IPS-18a (cell line): Measurements from ENCODE around the gene PMVK.

Experiments
- H3K27ac ChIP-seq: one replicate; pipeline ENCODE4 v1.5.1; 2013; ENCODE audit warnings: low read length
- H3K27me3 ChIP-seq: one replicate; pipeline ENCODE4 v1.6.1; 2013; ENCODE audit warnings: mild to moderate bottlenecking, low read length; ENCODE audit not compliant: control insufficient read depth, insufficient read depth
- H3K36me3 ChIP-seq: one replicate; pipeline ENCODE4 v1.6.1; 2013; ENCODE audit warnings: low read depth, low read length; ENCODE audit not compliant: control insufficient read depth
- H3K4me1 ChIP-seq: one replicate; pipeline ENCODE4 v1.6.1; 2013; ENCODE audit warnings: low read depth, low read length; ENCODE audit not compliant: control insufficient read depth
- H3K4me3 ChIP-seq: one replicate; pipeline ENCODE4 v1.5.1; 2013; ENCODE audit warnings: low read length
- H3K9ac ChIP-seq: one replicate; pipeline ENCODE4 v1.6.1; 2013; ENCODE audit warnings: mild to moderate bottlenecking, low read length, moderate library complexity
- H3K9me3 ChIP-seq: one replicate; pipeline ENCODE4 v1.6.1; 2013; ENCODE audit warnings: low read depth, low read length; ENCODE audit not compliant: control insufficient read depth

PMVK gene

GRCh38 chr1:154972517-154973343 lies 36.2 kb upstream of the PMVK start:
- Histone ChIP-seq H3K9ac (peak overlapping the region; percentile 91), H3K4me3 (peak overlapping the region; percentile 90), H3K36me3 (peaks cover 2% of the 10 kb centered on the region), H3K9me3 (no peaks in the 10 kb centered on the region), H3K27me3 (no peaks in the 10 kb centered on the region), H3K4me1 (peaks cover 27% of the 10 kb centered on the region), H3K27ac (peak overlapping the region; percentile 93)

DNA sequence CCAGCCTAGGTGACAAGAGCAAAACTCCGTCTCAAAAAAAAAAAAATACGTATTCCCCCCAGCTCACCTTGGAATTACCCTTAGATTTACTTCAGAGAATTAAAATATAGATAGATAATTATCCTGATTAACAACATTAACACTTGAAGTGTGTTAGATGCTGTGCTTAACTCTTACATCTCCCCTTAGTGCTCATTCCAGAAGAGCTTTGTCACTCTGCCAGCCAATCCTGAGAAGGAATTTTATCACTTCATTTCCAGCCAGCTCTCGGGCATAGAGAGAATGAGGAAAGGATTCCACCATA lies 35.6 kb upstream of the PMVK start:
- Histone ChIP-seq H3K4me1 (peaks cover 27% of the 10 kb centered on the region), H3K4me3 (peak overlapping the region; percentile 90)

DNA sequence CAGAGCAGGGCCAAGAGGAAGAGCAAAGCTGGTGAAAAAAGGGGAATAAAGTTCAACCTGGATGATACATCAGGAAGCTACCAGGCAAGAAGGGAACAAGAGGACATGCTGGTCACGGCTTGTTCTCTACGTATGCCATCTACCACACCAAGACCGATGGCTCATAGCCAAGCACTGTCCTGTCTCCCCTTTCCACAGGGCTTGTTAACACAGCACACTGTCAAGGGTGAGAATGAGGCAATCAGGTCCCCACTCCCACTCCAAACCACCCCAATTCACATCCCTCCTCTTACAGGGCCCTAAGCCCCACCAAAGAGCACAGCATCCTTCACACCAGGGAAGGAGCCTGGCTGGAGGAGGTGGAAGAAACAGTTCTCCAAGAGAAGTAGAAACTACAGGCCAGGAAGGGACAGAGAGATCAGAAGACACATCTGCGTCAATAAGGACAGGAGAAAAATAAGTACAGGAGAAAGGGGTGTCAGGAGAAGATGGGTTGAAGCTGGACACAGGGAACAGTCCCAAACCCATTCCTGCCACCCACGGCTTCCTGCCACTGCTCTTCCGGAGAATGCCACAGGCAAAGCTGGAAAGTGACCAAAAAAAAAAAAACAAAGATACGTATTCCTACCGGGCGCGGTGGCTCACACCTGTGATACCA lies 35.0 kb upstream of the PMVK start:
- H3K4me3 ChIP-seq = peak overlapping the region; percentile 90

More for the DNA sequence above, 35.6 kb upstream of the PMVK start:
- Histone ChIP-seq H3K27ac (peak overlapping the region; percentile 80), H3K36me3 (peaks cover 4% of the 10 kb centered on the region), H3K27me3 (no peaks in the 10 kb centered on the region), H3K9ac (peak overlapping the region; percentile 91), H3K9me3 (no peaks in the 10 kb centered on the region)

GRCh38 chr1:154970631-154971340 lies 34.3 kb upstream of the PMVK start, which contains the start of gene SHC1:
TSS of gene SHC1 (minus strand) at chr1:154970747. CDS start at chr1:154970526, 221 bp downstream.
- no peaks in the 10 kb centered on the region for H3K9me3 ChIP-seq
- peak within 1 kb of the TSS; percentile 90 for H3K4me3 ChIP-seq
- peak within 1 kb of the TSS; percentile 82 for H3K27ac ChIP-seq
- no peaks in the 10 kb centered on the region for H3K27me3 ChIP-seq
- H3K36me3 ChIP-seq = peaks cover 17% of the 10 kb centered on the region
- H3K9ac ChIP-seq = peak within 1 kb of the TSS; percentile 59
- peaks cover 15% of the 10 kb centered on the region for H3K4me1 ChIP-seq

More for the DNA sequence above, 35.0 kb upstream of the PMVK start:
- Histone ChIP-seq H3K4me1 (peaks cover 22% of the 10 kb centered on the region), H3K9me3 (no peaks in the 10 kb centered on the region), H3K27ac (peak overlapping the region; percentile 82), H3K36me3 (peaks cover 11% of the 10 kb centered on the region), H3K9ac (peak overlapping the region; percentile 59), H3K27me3 (no peaks in the 10 kb centered on the region)

DNA sequence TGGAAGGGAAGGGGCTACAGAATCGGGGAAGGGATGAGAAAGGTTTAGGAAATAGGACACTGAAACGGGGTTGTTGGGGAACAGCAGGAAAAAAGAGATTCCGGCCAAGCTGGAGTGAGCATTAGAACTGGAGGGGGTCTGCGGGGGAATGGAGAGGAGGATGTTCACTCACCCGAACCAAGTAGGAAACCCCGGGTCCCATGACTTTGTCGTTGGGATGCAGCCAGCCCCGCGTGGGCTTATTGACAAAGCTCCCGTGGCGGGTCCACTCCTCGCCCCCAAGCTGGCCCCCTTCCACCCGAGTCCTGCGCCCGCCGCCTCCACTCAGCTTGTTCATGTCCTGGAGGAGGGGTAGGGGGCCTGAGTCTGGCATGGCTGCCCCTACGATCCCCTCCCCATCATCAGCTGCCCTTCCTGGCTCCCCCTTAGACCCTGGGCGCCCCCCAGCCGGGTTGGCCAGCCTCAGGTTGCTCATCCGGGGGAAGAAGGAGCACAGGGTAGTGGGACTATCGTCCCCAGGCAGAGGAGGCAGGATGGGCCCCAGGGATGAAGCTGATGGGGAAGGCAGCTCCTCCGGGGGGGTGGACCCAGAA lies 33.4 kb upstream of the PMVK start:
- H3K27ac ChIP-seq = peak overlapping the region; percentile 42

DNA sequence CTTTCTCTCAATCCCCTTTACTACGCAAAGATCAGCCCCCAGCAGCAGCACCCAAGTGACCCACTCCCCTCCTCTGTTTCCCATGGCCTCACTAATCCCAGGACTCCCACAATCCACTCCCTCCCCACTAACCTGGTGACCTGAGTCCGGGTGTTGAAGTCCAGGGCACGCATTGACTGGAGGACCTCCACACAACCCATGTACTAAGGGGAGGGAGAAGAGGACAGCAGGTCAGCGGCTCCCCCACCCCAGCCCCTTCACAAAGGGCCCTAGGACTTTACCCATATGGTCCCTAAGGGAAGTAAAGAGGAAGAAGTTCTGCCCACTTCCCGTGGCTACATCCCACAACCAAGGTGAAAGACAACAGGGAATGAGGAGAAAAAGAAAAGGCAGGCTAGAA lies 32.7 kb upstream of the PMVK start:
- peaks cover 32% of the 10 kb centered on the region for H3K36me3 ChIP-seq
- no peaks in the 10 kb centered on the region for H3K27me3 ChIP-seq
- H3K9me3 ChIP-seq = no peaks in the 10 kb centered on the region
- peak overlapping the region; percentile 90 for H3K4me3 ChIP-seq
- no peak overlapping the region for H3K27ac ChIP-seq
- peaks cover 15% of the 10 kb centered on the region for H3K4me1 ChIP-seq
- peak overlapping the region; percentile 59 for H3K9ac ChIP-seq

More for the DNA sequence above, 33.4 kb upstream of the PMVK start:
- Histone ChIP-seq H3K4me1 (peaks cover 15% of the 10 kb centered on the region), H3K27me3 (no peaks in the 10 kb centered on the region), H3K9ac (peak overlapping the region; percentile 59), H3K4me3 (peak overlapping the region; percentile 90), H3K9me3 (no peaks in the 10 kb centered on the region), H3K36me3 (peaks cover 26% of the 10 kb centered on the region)

GRCh38 chr1:154968731-154969130 lies 32.2 kb upstream of the PMVK start:
- Histone ChIP-seq H3K36me3 (peaks cover 38% of the 10 kb centered on the region), H3K4me3 (peak overlapping the region; percentile 90), H3K27me3 (no peaks in the 10 kb centered on the region), H3K27ac (no peak overlapping the region), H3K9ac (peak overlapping the region; percentile 59), H3K4me1 (peaks cover 15% of the 10 kb centered on the region), H3K9me3 (no peaks in the 10 kb centered on the region)

GRCh38 chr1:154967331-154967950 lies 30.9 kb upstream of the PMVK start:
- no peaks in the 10 kb centered on the region for H3K27me3 ChIP-seq
- peaks cover 46% of the 10 kb centered on the region for H3K36me3 ChIP-seq
- peaks cover 11% of the 10 kb centered on the region for H3K4me1 ChIP-seq
- no peak overlapping the region for H3K9ac ChIP-seq
- H3K9me3 ChIP-seq = no peaks in the 10 kb centered on the region
- H3K4me3 ChIP-seq = no peak overlapping the region
- no peak overlapping the region for H3K27ac ChIP-seq

DNA sequence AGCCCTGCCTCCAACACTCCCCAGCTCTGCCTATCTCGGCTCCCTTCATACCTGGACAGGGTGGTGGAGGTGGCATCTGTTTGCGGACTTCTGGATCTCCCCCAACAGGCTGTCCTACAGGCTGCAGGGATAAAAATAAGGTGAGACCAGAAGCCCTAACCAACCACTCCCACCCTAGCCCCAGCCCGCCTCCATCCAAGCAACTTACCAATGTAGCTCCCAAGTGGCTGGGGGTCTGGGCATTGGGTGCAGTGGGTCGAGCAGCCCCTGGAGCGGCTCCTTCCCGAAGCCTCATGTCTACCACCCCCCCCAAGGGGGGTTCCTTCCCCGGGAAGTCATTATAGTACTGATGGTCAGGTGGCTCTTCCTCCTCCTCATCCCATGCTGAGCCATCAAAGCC lies 29.6 kb upstream of the PMVK start:
- Histone ChIP-seq H3K27ac (no peak overlapping the region), H3K36me3 (peaks cover 46% of the 10 kb centered on the region), H3K4me3 (no peak overlapping the region), H3K9ac (no peak overlapping the region), H3K4me1 (peaks cover 4% of the 10 kb centered on the region), H3K9me3 (no peaks in the 10 kb centered on the region), H3K27me3 (no peaks in the 10 kb centered on the region)

DNA sequence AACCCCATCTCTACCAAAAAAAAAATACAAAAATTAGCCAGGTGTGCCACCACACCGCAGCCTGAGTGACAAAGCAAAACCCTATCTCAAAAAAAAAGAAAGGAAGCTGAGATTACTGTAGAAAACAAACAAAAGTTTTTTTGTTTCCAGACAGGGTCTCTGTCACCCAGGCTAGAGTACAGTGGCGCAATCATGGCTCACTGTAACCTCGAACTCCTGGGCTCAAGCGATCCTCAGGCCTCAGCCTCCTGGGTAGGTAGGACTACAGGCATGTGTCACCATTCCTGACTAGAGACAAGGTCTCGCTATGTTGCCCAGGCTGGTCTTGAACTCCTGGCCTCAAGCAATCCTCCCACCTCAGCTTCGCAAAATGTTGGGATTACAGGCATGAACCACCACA lies 27.8 kb upstream of the PMVK start:
- Histone ChIP-seq H3K27me3 (no peaks in the 10 kb centered on the region), H3K27ac (no peak overlapping the region), H3K4me1 (peaks cover 5% of the 10 kb centered on the region), H3K9me3 (no peaks in the 10 kb centered on the region), H3K4me3 (no peak overlapping the region), H3K36me3 (peaks cover 46% of the 10 kb centered on the region), H3K9ac (no peak overlapping the region)

- Histone ChIP-seq H3K9ac (no peak overlapping the region), H3K4me3 (no peak overlapping the region), H3K27ac (no peak overlapping the region), H3K4me1 (peaks cover 5% of the 10 kb centered on the region), H3K9me3 (no peaks in the 10 kb centered on the region), H3K27me3 (no peaks in the 10 kb centered on the region), H3K36me3 (peaks cover 48% of the 10 kb centered on the region)
These were observed 27.1 kb upstream of the PMVK start for GRCh38 chr1:154963643-154964042.
